AG04450 (cell line): ENCODE measurements around the gene MYH14. TPM values are rescaled to one million over a fixed set of nuclear protein-coding genes. Genes with fewer than 3 reads are reported as not detected.

ENCODE experiments used
- CTCF ChIA-PET: fragments of 300-600, 350-600 bp; formaldehyde crosslinking; extraction: SDS; loops from one replicate; lab custom pipeline; 2022; ENCODE audit warnings: antibody characterized with exemption, inconsistent platforms; lab: Charles Lee
- POLR2A ChIA-PET: fragments of 350-600 bp; formaldehyde crosslinking; extraction: SDS; loops from one replicate; lab custom pipeline; 2021; ENCODE audit warnings: antibody characterized with exemption, inconsistent platforms; lab: Yijun Ruan, JAX
- DNase-seq: peaks from one replicate; pipeline ENCODE4 v3.0.0-alpha.2; 2011; ENCODE audit warnings: low read depth, low spot score
- H3K27ac ChIP-seq: one replicate; pipeline ENCODE4 v1.5.1; 2012; ENCODE audit warnings: low read depth, low read length, control low read depth
- H3K27me3 ChIP-seq: one replicate; pipeline ENCODE4 v1.6.0; 2012; ENCODE audit warnings: low read length; ENCODE audit not compliant: control insufficient read depth, insufficient read depth
- H3K4me3 ChIP-seq: 2 replicates; pipeline ENCODE4 v1.5.1; 2011; ENCODE audit warnings: mild to moderate bottlenecking, low read depth, low read length, control low read depth
- H3K9me3 ChIP-seq: 2 replicates; pipeline ENCODE4 v1.5.1; 2012; ENCODE audit warnings: low read length; ENCODE audit not compliant: control insufficient read depth, insufficient read depth
- polyA plus RNA-seq: library from polyadenylated mRNA; depleted of rRNA; stranded (reverse); fragments of >200 nt; gene quantifications from 2 replicates; pipeline ENCODE4 v1.2.3, GENCODE V29; 2011
- TF ChIP-seq, protein P1 (sequence below): IDR thresholded peaks from 2 replicates; pipeline ENCODE4 v1.5.1; 2011; ENCODE audit warnings: low read depth, low read length, control low read depth, inconsistent platforms

The MYH14 gene
- polyA plus RNA-seq, 1 experiment, result not detected

GRCh38 chr19:50210425-50210824 is 7.0 kb downstream of the MYH14 start:
- ChIA-PET CTCF (no interaction called here), POLR2A (no interaction called here)
- TF ChIP-seq, protein P1, sequence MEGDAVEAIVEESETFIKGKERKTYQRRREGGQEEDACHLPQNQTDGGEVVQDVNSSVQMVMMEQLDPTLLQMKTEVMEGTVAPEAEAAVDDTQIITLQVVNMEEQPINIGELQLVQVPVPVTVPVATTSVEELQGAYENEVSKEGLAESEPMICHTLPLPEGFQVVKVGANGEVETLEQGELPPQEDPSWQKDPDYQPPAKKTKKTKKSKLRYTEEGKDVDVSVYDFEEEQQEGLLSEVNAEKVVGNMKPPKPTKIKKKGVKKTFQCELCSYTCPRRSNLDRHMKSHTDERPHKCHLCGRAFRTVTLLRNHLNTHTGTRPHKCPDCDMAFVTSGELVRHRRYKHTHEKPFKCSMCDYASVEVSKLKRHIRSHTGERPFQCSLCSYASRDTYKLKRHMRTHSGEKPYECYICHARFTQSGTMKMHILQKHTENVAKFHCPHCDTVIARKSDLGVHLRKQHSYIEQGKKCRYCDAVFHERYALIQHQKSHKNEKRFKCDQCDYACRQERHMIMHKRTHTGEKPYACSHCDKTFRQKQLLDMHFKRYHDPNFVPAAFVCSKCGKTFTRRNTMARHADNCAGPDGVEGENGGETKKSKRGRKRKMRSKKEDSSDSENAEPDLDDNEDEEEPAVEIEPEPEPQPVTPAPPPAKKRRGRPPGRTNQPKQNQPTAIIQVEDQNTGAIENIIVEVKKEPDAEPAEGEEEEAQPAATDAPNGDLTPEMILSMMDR, result no peak
- Histone ChIP-seq H3K9me3 (peaks cover 18% of the 10 kb centered on the region; the same call in 1 of the 2 replicates), H3K4me3 (no peak overlapping the region), H3K27me3 (no peaks in the 10 kb centered on the region), H3K27ac (no peak overlapping the region)
- no peak for DNase-seq

DNA sequence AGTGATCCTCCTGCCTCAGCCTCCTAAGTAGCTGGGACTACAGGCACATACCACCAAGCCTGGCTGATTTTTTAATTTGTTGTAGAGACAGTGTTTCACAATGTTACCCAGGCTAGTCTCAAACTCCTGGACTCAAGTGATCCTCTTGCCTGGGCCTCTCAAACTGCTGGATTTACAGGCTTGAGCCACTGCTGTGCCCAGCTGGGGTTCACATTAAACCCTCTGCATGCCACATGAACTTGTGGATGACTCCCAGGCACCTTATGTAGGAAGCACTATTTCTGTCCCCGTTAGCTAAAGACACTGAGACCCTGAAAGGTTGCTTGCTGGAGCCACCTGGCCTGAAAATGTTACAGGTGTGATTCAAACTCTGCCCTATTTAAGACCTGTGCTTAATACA is 10.5 kb downstream of the MYH14 start:
- H3K4me3 ChIP-seq, result no peak overlapping the region
- POLR2A ChIA-PET, result no interaction called here
- TF ChIP-seq, protein P1, result no peak
- no peak for DNase-seq
- no peak overlapping the region for H3K27ac ChIP-seq
- peaks cover 18% of the 10 kb centered on the region; the same call in 1 of the 2 replicates for H3K9me3 ChIP-seq
- H3K27me3 ChIP-seq, result no peaks in the 10 kb centered on the region
- CTCF ChIA-PET, result no interaction called here

- H3K4me3 ChIP-seq, result no peak overlapping the region
- CTCF ChIA-PET, result no interaction called here
- H3K27me3 ChIP-seq, result no peaks in the 10 kb centered on the region
- TF ChIP-seq, protein P1, result no peak
- peaks cover 18% of the 10 kb centered on the region; the same call in 1 of the 2 replicates for H3K9me3 ChIP-seq
- POLR2A ChIA-PET, result no interaction called here
- H3K27ac ChIP-seq, result no peak overlapping the region
- DNase-seq, result no peak
Measured at GRCh38 chr19:50214699-50215543, 11.5 kb downstream of the MYH14 start.

DNA sequence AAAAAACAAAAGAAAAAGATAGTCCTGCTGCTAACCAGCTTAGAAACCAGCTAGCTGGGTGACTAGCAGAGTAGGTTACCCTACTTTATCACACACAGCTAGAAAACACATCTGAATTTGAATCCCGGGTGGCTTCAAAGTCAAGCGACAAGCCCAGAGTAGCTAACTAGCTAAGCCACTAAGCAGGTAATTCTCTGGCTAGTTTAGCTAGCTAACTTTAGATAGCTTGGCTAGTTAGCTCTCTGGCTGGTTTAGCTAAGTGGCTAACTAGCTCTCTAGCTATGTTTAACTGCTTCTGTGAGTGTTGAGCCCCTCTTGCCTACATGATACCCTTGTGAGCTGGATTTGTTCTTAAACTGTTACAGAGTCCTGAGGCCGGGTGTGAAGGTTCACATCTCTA is 12.4 kb downstream of the MYH14 start:
- Histone ChIP-seq H3K4me3 (no peak overlapping the region), H3K27ac (no peak overlapping the region), H3K27me3 (no peaks in the 10 kb centered on the region), H3K9me3 (peaks cover 11% of the 10 kb centered on the region; the same call in 1 of the 2 replicates)
- POLR2A ChIA-PET, result no interaction called here
- TF ChIP-seq, protein P1, result no peak
- DNase-seq, result no peak
- CTCF ChIA-PET, result no interaction called here

DNA sequence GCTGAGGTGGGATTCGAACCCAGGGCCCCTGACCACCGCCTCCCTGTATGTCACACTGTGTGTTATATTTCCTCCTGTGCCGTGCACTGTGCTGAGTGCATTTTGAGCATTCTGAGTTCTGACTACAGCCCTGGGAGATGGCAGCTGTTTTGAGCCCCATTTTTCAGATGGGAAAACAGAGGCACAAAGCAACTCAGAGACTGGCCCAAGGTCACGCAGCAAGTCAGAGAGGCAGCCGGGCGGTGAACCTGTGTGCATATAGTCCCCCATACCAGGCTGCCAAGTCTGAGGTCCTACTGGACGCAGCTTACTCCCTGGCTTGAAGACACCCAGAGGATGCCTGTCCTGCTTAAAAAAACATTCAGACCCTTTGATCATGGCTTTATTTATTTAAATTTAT is 17.7 kb downstream of the MYH14 start:
- CTCF ChIA-PET, result interaction anchor here (0.5 kb wide), 1 partner anchor 1554 kb away, joined by 3 read pairs; no protein-coding TSS in a partner anchor
- TF ChIP-seq, protein P1, result no peak
- no peaks in the 10 kb centered on the region for H3K27me3 ChIP-seq

More for the DNA sequence above, 17.7 kb downstream of the MYH14 start:
- H3K9me3 ChIP-seq, result peaks cover 23% of the 10 kb centered on the region
- H3K4me3 ChIP-seq, result no peak overlapping the region
- H3K27ac ChIP-seq, result no peak overlapping the region
- DNase-seq, result no peak
- POLR2A ChIA-PET, result no interaction called here
